GM12892 (cell line): Measurements from ENCODE around the gene CYP4A11.
"Not testable (repeated sequence)": the region's sequence is repeated elsewhere in the genome, so short reads cannot be mapped to it uniquely, and the experiment has no call there.

Experiments
- DNase-seq: peaks from one replicate; pipeline ENCODE4 v3.0.0; 2011; ENCODE audit not compliant: insufficient read length
- FAIRE-seq: peaks from 2 replicates; lab custom pipeline; 2011; peaks lifted over from hg19 to GRCh38; lab: Jason Lieb, UNC
- POLR2A ChIP-seq: IDR thresholded peaks from 2 replicates; pipeline ENCODE4 v1.6.1; 2011; ENCODE audit warnings: low read depth, low read length, control low read depth

The CYP4A11 gene

DNA sequence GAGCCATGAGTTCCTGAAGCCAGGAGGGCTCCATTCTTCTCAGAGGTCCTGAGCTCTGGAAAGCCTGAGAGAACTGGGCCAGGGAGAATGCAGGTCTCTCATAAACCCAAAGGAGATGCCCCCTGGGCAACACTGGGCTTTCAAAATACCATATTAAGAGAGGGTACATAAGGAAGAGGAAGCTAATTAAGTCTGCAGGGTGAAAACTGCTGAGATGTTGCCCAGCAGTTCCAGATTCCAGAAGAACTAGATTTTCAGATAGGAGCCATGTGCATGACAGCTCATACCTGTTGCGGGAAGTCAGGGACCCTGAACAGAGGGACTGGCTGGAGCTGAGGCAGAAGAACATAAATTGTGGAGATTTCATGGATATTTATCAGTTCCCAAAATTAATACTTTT, 40.9 kb downstream of the CYP4A11 start:
- FAIRE-seq, result no peak
- TF ChIP-seq POLR2A, result no peak
- DNase-seq, result no peak

DNA sequence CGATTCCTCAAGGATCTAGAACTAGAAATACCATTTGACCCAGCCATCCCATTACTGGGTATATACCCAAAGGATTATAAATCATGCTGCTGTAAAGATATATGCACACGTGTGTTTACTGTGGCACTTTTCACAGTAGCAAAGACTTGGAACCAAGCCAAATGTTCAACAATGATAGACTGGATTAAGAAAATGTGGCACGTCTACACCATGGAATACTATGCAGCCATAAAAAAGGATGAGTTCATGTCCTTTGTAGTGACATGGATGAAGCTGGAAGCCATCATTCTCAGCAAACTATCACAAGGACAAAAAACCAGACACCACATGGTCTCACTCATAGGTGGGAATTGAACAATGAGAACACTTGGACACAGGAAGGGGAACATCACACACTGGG, 59.6 kb downstream of the CYP4A11 start:
- not testable (repeated sequence) for FAIRE-seq, DNase-seq
